HK-2 (cell line): ENCODE data around the gene PEX12.
"Not testable (repeated sequence)": the region's sequence is repeated elsewhere in the genome, so short reads cannot be mapped to it uniquely, and the experiment has no call there.

Experiments used
- DNase-seq: peaks from one replicate; pipeline ENCODE4 v3.0.0-alpha.2; 2018; ENCODE audit not compliant: unreplicated experiment

PEX12 gene

DNA sequence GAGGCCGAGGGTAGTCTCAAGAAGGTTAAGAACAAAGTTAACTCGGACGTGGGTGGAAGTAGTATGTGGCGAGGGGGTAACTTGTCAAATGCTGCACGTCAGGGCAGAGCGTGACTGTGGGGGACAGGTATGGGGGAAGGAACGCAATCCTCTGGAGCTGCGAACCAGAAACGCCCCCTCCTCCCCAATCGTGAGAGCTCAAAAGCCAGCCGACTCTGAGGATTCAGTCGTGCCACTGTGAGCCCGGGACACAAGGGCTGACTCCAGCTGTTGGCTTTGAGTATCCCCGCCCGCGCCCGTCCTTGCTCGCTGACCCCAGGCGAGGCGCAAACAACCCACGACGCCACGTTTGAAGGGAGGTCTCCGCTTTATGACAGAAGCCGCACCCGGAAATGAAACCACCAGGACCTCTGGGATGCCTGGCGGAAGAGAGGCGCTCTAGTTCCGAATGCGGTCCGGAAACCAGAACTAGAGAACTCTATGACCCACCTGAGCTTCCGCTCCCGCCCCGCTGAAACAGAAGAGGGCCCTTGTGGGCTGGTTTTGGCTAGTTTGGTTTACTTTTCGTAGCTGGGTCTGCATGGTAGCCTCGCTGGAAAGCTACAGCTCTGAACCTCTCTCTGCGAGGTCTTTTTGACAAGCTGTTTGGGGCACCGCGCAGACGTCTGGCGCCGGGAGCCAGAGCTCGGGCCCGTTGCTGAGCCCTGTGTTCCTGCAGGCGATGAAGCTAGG lies at the start of gene PEX12:
Gene PEX12, minus strand, starts transcription at position 375 of the 732 bp plus-strand sequence. CDS start 550 bp downstream, outside the sequence.
- DNase-seq = peak; percentile 81

DNA sequence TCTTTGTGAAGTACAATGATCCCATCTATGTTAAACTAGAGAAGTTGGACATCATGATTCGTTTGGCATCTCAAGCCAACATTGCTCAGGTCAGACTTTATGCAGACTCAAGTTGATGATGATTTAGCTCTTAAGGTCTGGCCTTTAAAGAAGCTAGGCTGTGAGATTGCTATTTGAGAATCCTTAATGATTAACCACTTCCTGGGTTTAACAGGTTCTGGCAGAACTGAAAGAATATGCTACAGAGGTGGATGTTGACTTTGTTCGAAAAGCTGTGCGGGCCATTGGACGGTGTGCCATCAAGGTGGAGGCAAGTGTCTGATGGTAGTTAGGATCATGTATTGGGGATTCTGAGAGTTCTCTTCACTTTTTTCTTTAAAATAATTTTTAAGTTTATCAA lies 49.0 kb upstream of the PEX12 start:
- DNase-seq = no peak

- no peak for DNase-seq
Observed at GRCh38 chr17:35621768-35622167, 43.4 kb upstream of the PEX12 start.

- no peak for DNase-seq
Observed at GRCh38 chr17:35618628-35619027, 40.3 kb upstream of the PEX12 start.

GRCh38 chr17:35617505-35617904 lies 39.1 kb upstream of the PEX12 start:
- no peak for DNase-seq

DNA sequence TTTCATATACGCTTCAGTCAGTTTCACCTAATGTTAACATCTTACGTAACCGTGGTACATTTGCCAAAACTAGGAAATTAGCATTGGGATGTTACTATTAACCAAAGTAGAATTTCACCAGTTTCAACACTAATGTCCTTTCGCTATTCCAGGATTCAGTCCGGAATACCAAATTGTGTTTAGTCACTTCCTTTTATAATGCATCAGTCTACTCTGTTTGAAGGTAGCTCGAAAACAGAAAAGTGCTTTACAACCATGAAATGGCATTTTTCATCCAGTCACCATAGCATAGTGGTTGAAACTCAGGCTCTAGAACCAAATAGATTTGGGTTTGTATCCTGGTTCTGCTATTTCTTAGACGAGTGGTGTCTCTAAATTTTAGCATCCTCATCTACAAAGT lies 38.2 kb upstream of the PEX12 start:
- no peak for DNase-seq

GRCh38 chr17:35614810-35615209 lies 36.4 kb upstream of the PEX12 start:
- DNase-seq = no peak

DNA sequence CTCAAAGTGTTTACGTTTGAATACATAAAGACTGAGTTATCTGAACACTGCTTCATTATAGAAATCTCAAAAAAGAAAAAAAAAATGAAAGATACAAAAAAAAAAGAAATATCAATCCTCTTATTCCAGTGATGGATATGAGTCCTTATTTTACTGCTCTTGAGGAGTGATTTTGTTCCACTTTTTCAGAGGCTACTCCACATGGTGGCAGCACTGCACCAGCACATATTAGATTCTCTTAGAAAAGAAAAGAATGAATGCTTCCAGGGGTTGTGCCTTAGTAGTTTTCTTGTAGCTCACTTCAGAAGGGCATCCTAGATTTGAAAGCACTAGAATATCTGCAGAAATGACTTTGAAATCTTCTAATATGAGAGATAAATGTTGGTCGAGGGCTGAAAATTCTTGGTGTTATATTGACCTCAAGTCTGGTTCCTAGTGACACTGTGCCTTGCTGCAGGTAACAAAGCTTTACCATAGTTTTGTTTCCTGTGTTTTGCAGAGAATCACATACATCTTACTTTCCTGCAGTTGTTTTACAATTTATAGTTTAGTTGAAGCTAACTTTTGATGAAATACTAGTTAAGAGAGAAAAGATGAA lies 34.7 kb upstream of the PEX12 start:
- DNase-seq = no peak

GRCh38 chr17:35610746-35611145 lies 32.4 kb upstream of the PEX12 start:
- not testable (repeated sequence) for DNase-seq

DNA sequence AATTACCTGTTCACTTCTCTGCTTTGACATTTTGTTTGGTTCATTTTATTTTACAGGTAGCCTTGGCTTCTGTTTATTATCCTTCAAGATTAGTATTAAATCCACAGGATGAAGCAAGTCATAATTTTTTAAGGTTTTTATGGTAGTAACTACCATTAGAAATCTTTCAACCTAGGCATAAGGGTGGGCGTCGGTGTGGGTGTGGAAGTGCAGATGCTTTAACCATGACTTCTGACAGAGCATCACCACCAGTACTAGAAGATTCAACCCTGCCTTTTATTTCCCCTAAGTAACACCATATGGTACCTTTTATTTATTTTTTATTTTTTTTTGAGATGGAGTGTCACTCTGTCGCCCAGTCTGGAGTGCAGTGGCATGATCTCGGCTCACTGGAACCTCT lies 31.5 kb upstream of the PEX12 start:
- DNase-seq = no peak

GRCh38 chr17:35607239-35607847 lies 29.0 kb upstream of the PEX12 start:
- no peak for DNase-seq

DNA sequence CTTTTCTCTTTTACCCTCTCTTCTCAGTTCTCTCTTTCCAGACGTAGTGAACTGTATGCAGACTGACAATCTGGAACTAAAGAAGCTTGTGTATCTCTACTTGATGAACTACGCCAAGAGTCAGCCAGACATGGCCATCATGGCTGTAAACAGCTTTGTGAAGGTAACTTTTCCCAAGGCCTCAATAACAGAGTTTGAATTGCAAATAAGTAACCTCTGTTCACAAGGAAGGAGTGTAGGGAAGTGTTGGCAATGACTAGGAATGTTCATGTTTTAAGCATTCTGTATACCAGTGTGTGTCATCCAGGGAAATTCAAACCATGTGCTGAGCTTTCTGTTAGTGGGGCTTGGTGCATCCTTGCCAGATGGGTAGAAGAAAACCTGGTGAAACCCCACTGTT lies 27.3 kb upstream of the PEX12 start:
- no peak for DNase-seq

DNA sequence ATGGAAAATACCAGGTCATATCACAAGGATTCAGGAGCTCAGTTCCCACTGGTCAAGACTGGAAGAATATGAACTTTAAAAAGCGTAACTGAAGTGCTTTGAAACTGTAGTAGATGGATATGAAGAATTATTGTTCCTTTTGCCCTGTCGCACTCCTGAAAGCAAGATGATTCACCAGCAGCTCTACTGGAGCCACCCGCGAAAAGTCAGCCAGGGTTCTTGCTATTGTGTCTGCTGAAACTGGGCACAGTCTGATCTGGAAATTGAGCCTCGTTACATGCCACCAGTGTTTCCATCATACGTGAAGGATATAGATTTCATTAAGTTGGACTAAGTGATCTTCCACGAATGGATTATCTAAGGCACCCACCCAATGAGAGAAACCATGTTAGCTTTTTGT lies 25.3 kb upstream of the PEX12 start:
- no peak for DNase-seq

DNA sequence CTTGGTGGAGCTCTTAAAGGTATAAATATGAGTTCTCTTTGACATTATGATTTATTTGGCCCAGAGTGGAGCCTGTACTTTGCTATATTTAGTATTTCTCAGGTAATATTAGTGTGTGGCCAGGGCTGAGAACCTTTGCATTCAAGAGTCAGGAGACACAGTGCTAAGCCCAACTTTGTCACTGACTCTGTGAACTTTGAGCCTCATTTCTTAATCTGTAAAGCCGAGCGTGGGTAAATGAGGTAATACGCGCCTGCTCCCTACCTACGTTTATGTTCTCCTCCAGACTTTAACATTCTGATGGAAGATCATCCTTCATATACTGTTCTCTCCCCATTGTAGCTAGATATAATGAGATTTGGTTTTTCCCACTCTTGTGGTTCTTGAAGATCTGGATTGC lies 19.2 kb upstream of the PEX12 start:
- DNase-seq = no peak

- DNase-seq = no peak
Observed at GRCh38 chr17:35596530-35597233, 18.3 kb upstream of the PEX12 start.

DNA sequence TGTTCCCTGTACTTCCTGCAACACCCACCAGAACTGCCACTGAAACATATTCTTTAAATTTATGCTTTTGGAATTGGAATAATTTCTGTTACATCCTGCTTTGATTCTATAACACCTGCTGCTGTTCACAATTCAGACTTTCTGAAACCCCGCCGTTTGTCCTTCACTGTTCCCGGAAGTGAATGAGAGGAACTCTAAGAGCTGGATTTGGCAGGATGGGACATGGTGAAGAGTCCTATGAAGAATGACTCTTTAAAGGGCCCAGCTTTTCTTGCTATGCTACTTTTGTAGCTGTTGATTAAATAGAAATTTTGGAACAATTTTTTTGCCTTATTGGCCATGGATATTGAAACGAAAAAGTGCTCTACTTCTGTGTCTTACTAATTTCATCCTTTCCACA lies 17.7 kb upstream of the PEX12 start:
- DNase-seq = no peak

- DNase-seq = no peak
Observed at GRCh38 chr17:35588196-35588920, 10.0 kb upstream of the PEX12 start.

DNA sequence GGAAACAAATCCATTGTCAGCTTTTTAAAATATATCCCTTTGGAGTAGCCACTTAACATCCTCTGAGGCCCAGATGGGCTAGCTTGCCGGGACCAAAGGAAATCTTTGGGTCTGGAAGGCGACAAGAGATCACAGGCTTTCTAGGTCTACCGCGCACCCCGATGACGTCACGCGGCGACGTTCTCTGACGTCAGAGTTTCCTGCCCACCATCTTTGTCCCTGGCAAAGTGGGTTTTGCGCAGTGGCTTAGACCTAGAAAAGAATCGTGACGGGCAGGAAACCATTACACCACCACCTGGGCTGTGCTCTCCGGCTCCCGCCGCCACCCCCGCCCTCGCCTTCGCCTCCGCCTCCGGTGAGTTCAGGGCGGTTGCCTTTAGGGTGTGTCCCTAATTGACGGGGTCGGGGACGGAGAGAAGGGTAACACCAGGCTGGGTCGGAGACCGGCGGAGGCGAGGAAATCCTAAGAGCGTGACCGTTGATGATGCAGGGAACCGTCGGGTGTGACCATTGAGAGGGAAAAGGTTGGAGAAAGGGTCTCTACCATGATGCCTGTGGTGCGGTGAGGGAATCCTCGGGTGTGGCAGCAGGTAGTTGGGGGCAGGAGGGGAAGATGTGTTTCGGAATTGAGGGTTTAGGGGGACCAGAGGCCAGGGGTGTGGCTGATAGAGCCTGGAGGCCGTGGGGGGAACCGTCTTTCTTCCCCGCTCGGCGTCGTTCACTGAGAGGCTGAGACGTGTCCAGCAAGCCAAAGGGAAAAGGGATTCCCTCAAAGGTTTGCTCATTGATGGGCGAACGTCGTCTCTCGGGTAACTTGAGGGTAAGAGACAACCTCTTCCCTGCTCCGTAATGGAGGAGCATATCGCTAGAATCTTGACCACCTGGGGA lies 8.9 kb upstream of the PEX12 start, which contains the start of gene AP2B1:
Gene AP2B1, plus strand, starts transcription at position 249 of the 888 bp plus-strand sequence. CDS start 6,709 bp downstream, outside the sequence.
- DNase-seq = peak; percentile 92

DNA sequence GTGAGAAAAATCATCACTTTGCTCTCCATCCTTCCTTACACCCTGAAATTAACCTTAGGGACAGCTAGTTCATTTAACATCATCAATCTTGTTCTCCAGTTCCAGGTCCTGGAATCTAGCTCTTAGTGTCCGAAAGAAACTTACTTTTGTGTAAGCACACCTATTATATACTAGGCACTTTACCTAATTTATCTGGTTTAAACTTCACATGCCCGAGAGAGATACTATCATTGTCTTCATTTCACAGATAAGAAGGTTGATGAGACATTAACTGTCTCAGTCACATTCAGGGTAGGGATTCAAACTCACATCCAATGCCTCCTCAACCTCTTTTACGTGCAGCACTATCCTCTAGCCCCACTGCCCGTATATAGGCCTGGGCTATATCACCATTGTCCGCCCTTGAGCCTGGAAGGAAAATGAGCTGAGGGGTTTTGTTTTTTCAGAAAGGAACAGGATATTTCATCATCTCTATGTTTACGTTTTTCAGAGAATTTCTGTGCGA lies 8.2 kb upstream of the PEX12 start:
- no peak for DNase-seq

GRCh38 chr17:35584061-35584460 lies 5.7 kb upstream of the PEX12 start:
- no peak for DNase-seq
